GM15510 (cell line): ENCODE results near the gene TIMP3.

Experiments used
- POLR2A ChIP-seq: IDR thresholded peaks from 3 replicates; pipeline ENCODE4 v1.6.1; 2011; ENCODE audit warnings: borderline replicate concordance; ENCODE audit not compliant: insufficient read length; ENCODE audit errors: extremely low read depth

TIMP3 gene

DNA sequence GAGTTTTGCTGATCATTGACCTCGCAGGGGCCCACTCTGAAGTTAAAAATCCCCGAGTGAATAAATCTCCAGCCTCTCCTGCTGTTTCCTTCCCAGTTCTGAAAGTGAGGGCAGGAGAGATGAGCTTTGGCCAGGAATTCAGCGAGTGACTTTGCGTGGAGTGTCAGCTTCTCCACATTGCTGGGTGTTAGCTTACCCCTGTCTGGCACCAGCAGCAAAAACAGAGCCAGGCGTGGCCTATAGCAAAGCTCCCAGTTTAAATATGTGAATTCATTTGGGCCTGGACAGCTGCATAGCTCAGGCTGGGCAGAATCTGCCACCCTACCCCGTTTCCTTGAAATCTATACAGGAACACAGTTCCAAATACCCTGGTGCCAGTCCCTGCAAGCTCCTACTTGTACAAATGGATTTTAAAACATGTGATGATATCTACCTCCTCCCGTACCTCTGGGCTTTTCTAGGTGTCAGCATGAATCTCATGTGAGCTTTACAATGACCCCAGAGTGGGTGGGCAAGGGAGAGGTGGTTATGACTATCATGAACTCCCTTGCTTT, 25.6 kb downstream of the TIMP3 start:
- no peak for TF ChIP-seq POLR2A

DNA sequence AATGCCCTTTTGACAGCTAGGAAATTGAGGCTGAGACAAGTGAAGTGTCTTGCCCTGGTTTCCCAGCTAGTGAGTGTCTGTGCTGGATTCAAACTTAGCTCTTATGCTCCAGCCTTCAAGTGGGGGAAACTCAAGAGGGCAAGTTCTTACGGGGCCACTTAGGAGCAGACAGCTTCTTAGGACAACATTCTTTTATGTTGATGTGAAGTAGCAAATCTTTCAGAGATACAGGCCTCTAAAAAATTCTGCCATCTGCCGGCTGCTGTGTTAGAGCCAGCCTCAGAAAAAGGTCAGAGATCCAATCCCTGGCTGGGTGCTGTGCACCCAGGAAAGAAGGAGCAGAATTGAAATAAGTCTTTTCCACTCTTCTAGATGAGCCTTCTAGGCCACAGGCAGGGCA, 26.6 kb downstream of the TIMP3 start:
- no peak for TF ChIP-seq POLR2A

DNA sequence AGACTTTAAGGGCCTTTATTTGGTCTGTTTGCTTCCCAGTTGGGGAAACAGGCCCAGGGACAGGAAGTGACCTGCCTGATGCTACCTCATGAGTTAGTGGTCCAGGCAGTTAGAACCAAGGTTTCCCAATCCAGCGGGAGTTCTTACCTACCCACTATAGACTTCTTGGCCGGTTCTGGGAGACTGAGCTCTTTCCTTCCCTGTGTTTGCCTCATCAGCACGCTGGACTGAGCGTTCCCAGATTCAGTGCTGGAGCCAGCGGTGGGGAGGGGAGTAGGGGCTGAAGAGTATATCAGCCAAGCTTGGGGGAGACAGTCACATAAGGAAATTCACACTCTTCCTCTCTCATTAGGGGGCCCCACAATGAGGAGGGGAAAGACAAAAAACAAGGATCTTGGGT, 27.1 kb downstream of the TIMP3 start:
- no peak for TF ChIP-seq POLR2A

DNA sequence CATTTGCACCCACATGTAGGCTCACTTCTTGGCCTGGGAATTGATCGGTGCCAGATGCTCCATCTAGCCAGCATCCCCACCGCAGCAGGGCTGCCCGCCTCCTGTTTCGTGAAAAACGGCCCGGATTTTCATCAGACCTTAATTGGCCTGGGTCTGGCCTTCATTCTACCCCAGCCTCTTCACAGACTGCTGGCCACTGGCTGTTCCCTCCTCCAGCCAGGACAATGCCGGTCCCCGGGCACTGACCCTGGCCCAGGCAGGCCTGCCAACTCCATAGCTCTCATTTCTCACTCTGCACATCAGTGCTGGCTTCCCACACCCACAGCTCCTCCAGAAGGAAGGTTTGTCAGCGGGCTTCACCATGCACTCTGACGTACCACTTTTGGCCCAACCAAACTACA, 27.9 kb downstream of the TIMP3 start:
- TF ChIP-seq POLR2A, result no peak

DNA sequence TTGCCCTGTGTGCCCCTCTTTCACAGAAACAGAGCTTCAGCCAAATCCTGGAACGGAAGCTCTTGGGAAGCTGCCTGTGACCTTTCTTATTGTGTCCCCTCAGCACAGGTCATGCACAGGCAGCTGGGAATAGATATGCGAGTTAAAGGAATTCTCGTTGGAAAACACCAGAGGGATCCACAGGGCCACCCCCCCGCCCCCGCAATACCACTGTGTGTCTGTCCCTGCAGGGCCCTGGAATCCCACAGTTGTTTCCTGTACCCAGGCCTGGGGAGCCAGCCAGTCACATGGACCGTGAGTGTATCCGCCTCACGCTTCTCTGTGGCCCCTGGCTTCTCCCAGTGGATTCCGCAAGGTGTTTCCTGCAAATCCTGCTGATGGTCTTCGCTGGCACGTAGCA, 29.0 kb downstream of the TIMP3 start:
- no peak for TF ChIP-seq POLR2A

DNA sequence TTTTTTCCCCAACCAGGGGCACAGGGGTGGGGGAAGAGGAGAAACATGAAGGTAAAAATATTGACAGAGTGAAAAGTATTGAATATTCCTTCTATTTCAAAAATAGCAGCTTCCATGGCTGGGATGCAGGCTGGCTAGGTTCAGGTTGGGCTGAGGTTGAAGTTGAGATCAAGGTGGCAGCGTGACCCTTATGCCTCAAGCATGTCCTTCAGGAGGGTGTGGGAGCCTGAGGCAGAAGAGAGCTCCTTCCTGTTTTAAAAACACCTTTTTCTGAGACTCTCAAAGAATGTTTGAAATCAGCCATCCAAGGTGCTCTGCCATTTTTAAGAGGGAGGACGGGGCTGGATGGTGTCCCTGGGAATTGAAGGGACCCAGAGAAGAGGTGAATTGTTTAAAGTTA, 29.5 kb downstream of the TIMP3 start:
- no peak for TF ChIP-seq POLR2A

DNA sequence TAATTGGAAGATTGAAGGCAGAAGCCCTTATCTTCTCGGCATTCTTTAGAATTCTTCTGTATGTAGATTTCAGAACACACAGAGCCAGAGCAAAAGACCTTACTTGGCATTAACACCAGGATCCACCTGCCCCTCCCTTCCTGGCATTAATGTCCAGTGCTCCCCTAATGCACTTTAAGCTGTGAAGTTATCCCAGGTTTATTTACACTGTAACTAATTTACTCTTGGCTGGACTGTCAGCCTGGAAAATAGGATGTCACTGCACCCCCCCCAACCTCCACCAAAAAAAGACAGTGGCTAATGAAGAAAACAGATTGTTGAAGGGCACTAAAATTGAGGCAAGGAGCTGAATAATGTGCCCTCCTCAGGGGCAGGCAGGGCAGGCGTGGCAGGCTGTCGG, 30.1 kb downstream of the TIMP3 start:
- no peak for TF ChIP-seq POLR2A

DNA sequence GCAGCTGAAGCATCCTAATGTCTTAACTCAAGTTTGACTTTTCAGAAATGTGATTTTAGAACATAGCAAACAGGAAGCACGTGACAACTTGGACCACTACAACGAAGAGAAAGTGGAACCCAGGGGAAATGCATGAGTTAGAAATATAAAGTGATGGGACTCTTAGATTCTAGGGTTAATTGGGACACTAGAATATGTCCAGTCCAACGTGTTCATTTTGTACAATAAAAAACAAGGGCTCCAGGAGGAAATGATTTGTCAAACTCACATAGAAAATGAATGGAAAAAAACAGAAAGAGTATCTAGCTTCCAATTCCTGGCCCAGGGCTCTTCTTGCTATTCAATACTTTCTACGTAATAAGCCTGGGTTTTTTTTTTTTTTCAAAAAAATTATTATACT, 30.7 kb downstream of the TIMP3 start:
- TF ChIP-seq POLR2A, result no peak

DNA sequence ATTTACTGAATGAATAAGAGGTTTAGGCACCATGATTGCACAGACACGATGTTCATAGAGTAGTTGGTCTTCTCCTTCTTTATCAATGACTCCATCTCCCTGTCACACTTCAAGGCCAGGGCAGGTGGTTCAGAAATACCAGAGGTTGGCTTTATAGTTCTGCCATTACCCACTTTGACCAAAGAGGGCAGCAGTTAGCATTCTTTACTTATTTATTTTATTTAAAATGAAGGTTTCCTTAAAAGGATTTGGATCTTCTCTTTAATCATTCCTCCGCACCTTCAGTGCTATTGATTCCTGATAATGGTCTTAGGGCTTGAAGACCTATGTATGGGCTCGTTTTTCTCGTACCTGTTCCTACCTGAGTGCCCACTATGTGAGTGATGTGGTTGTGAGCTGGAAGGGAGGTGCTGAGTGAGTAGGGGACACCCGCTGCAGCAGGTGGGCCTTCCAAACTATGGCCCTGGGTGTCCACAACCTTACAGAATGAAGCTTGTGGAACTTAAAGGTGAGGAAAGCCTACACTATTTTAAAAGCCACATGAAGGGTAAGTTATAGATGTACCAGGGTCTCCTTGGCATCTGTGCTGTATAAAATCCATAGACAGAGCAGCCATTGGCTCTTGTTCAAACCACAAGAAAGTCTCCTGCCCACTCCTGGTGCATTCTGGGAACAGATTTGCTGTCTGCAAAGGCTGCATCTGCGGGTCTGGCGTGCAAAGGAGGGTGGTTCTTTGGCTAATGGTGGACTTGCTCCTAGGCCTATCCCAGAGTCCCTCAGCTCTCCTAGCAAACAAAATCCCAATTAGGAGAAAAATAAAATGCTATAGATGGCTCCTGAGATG, 35.0 kb downstream of the TIMP3 start:
- TF ChIP-seq POLR2A, result no peak

DNA sequence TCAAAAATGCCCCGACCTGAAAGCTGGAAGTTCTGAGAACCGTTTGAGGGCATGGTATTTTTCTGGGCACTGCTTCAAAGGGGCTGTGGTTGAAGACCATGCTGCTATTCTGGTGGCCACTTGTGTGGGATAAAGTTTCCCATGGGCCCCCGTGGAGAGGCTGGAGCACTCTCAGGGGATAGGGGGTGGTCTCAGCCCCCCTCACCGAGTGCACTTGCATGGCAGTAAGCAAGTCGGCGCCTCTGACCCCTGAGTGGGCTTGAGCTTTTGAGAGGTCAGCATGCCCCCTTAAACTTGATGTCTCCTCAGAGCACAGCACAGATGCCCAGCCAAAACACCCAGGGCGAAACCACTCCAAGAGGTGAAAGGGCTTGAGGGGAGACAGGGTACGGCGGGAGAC, 35.6 kb downstream of the TIMP3 start:
- no peak for TF ChIP-seq POLR2A

DNA sequence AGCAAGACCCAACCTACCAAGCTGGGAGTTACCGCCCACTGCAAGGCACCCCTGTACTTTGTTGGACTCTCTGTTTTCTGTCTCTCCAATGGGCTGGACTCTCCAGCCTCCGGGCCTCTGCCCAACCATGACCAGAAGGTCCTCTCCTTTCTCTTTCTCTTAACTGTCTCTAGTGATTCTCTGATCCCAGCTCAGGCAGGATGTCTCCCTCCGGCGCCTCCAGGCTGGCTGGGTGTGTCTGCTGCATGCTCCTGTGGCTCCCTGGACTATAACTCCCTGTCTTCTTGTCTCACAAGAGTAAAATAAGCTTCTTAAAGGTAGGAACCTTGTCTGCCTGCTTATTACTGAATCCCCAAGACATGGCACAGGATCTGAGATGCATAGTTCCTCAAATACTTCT, 36.3 kb downstream of the TIMP3 start:
- TF ChIP-seq POLR2A, result no peak

DNA sequence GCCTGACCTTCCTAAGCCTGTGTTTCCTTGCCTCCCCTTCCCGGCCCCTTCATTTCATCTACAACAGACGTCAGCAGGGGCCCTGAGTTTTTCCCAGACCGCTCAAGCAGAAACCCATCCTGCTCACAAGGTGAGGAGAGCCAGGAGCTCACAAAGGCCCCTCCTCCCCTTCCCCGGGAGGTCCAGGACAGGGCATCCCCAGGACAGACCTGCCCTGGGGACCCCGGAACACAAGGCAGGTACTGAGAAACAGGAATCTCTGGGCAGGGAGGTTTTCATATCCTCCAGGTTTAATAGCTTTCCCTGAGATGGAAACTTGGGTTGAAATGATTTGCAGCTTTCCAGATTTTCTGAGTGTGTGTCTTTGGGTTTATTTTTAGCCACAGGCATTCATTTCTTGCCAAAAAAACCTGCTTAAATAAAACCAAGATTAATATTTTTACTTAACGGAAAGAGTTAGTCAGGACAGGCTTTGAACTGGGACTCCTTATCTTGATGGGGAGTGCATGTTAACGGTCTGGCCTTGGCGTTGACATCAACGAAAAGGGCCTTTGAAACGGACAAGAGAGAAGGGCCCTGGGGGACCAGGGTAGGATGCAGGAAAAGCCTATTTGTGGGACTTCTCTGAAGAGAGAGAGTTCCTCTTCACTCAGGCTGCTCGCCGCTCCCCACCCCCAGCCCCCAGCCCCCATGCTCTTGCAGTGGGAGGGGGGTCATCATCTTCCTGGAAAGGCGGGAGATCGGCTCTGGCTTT, 38.5 kb downstream of the TIMP3 start:
- no peak for TF ChIP-seq POLR2A

DNA sequence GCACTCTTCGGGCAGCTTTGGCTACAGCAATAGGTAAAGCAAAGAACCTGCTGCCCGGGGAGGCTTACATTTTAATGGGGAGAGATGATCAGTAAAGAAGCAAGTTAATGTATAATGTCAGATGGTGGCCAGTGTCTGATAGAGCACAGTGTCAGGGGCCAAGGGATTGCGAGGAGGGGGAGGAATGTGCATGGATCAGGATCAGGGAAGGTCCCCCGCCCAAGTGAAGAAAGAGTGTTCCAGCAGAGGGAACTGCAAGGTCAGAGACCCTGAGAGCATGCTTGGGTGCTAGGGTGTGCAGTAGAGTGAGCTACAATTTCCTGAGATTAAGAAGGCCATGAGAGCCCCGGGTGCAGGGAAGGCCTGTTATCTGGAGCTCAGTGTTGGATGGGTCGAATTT, 39.7 kb downstream of the TIMP3 start:
- TF ChIP-seq POLR2A, result no peak

DNA sequence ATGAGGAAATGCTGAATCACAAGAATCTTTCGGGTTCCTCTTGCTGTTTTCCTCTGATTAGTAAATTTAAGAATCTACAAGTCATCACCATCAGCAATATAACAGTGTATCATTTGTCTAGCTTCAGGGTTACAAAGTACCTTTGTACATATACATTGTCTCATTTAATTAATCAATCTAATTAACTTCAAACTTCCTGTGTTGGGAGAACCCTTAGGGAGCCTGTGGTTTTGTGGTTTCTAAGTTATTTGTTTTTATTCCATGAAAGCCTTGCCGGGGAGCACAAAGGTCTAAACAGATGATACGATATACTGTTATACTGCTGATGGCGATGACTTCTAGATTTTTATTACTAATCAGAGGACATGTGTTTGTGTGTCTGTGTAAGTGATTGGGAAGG, 41.0 kb downstream of the TIMP3 start:
- TF ChIP-seq POLR2A, result no peak

DNA sequence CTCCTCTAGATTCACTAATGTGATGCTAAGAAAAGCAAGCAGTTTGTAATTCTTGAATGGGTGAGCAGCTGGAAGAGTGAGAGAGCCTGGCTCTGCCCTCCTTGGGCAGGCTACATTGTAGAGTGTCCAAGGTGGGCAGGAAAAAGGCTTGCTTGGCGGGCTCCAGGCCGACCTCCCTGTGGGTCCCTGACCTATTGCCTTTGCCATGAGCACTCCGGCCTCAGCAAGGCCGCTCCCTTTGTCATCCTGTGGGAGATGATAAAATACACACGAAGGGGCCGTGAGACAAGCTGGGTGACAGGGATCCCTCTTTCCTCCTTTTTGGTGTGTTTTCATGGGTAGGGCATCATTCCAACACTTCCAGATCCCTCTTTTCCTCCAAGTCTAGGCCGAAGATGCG, 41.8 kb downstream of the TIMP3 start:
- TF ChIP-seq POLR2A, result no peak

DNA sequence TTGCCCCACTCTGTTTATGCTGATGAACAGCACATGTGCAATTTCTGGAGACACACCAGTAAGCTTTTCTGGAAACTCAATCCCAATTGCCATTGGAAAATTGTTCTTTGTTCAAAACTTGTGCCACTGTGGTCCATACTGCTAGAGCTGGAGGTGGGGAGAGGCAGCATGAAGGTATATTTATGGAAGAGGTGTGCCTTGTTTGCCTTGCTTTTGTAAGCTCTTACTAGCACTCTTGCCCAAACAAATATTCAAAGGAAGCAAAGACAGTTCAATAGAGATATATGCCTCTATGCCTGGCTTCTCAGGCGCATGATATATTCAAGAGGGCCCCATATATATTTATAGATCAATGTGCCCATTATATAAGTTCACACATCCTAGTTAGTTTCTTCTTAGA, 42.7 kb downstream of the TIMP3 start:
- TF ChIP-seq POLR2A, result no peak
